ENCODE results near the gene NELFCD.

Gene NELFCD

GRCh38 chr20:58988565-58988882 is 7.5 kb downstream of the NELFCD start:
- peaks cover 78% of the 10 kb centered on the region for H3K36me3 ChIP-seq (ENCODE audit: insufficient read depth, low read depth, low read length)
- H3K27ac ChIP-seq (ENCODE audit: low read length), result no peak overlapping the region
- no peaks in the 10 kb centered on the region for H3K27me3 ChIP-seq (ENCODE audit: insufficient read depth, low read length)
- no peaks in the 10 kb centered on the region for H3K9me3 ChIP-seq (ENCODE audit: insufficient read depth, low read depth, low read length)
- H3K4me3 ChIP-seq (ENCODE audit: low read length), result no peak overlapping the region
- H3K9ac ChIP-seq (ENCODE audit: low read depth, low read length), result no peak overlapping the region
- H3K4me1 ChIP-seq (ENCODE audit: insufficient read depth, low read length), result peaks cover 8% of the 10 kb centered on the region

DNA sequence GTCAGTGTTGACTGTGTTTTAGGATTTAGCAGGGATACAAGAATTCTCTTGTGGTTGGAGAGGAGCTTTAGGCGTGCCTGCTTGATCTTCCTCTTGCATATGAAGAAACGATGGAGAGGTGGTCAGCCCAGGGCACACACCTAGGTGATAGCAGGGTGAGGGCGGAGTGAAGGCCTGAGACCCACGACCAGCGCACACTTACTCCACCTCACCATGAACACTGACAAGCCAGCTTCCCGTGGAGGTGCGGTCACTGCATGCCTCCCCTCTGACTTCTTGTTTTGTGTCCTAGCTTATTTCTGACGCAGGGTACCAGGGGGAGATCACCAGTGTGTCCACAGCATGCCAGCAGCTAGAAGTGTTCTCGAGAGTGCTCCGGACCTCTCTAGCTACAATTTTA is 8.1 kb downstream of the NELFCD start:
- H3K27ac ChIP-seq (ENCODE audit: low read length), result no peak overlapping the region
- no peaks in the 10 kb centered on the region for H3K9me3 ChIP-seq (ENCODE audit: insufficient read depth, low read depth, low read length)
- peaks cover 85% of the 10 kb centered on the region for H3K36me3 ChIP-seq (ENCODE audit: insufficient read depth, low read depth, low read length)
- no peaks in the 10 kb centered on the region for H3K27me3 ChIP-seq (ENCODE audit: insufficient read depth, low read length)
- no peak overlapping the region for H3K4me3 ChIP-seq (ENCODE audit: low read length)
- no peak overlapping the region for H3K9ac ChIP-seq (ENCODE audit: low read depth, low read length)
- peaks cover 4% of the 10 kb centered on the region for H3K4me1 ChIP-seq (ENCODE audit: insufficient read depth, low read length)

GRCh38 chr20:58990651-58991445 is 9.8 kb downstream of the NELFCD start:
- Histone ChIP-seq H3K9me3 (ENCODE audit: insufficient read depth, low read depth, low read length) (no peaks in the 10 kb centered on the region), H3K4me1 (ENCODE audit: insufficient read depth, low read length) (no peaks in the 10 kb centered on the region), H3K36me3 (ENCODE audit: insufficient read depth, low read depth, low read length) (peaks cover 100% of the 10 kb centered on the region), H3K27me3 (ENCODE audit: insufficient read depth, low read length) (no peaks in the 10 kb centered on the region), H3K9ac (ENCODE audit: low read depth, low read length) (no peak overlapping the region), H3K27ac (ENCODE audit: low read length) (no peak overlapping the region), H3K4me3 (ENCODE audit: low read length) (no peak overlapping the region)

GRCh38 chr20:58991715-58992114 is 10.7 kb downstream of the NELFCD start:
- no peak overlapping the region for H3K9ac ChIP-seq (ENCODE audit: low read depth, low read length)
- H3K27me3 ChIP-seq (ENCODE audit: insufficient read depth, low read length), result no peaks in the 10 kb centered on the region
- H3K4me1 ChIP-seq (ENCODE audit: insufficient read depth, low read length), result no peaks in the 10 kb centered on the region
- no peak overlapping the region for H3K27ac ChIP-seq (ENCODE audit: low read length)
- H3K9me3 ChIP-seq (ENCODE audit: insufficient read depth, low read depth, low read length), result no peaks in the 10 kb centered on the region
- H3K4me3 ChIP-seq (ENCODE audit: low read length), result no peak overlapping the region
- H3K36me3 ChIP-seq (ENCODE audit: insufficient read depth, low read depth, low read length), result peaks cover 100% of the 10 kb centered on the region

DNA sequence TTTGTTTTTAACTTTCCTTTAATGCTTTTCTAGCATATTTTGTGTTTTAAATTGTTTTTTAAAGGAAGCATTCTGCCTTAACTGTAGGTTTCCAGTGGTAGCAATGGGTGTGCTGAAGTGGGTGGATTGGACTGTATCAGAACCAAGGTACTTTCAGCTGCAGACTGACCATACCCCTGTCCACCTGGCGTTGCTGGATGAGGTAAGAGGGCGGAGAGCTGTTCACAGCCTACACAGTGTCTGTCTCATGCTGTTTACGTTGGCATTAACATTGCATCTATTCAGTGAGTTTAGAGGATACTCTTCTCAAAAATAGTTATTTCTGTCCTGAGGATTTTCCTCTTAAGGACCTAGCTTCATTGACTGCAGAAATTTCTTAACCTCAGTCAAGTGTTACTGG is 11.9 kb downstream of the NELFCD start:
- H3K4me3 ChIP-seq (ENCODE audit: low read length), result no peak overlapping the region
- no peak overlapping the region for H3K27ac ChIP-seq (ENCODE audit: low read length)
- no peaks in the 10 kb centered on the region for H3K9me3 ChIP-seq (ENCODE audit: insufficient read depth, low read depth, low read length)
- H3K36me3 ChIP-seq (ENCODE audit: insufficient read depth, low read depth, low read length), result peaks cover 94% of the 10 kb centered on the region
- H3K9ac ChIP-seq (ENCODE audit: low read depth, low read length), result no peak overlapping the region
- H3K4me1 ChIP-seq (ENCODE audit: insufficient read depth, low read length), result no peaks in the 10 kb centered on the region
- no peaks in the 10 kb centered on the region for H3K27me3 ChIP-seq (ENCODE audit: insufficient read depth, low read length)

DNA sequence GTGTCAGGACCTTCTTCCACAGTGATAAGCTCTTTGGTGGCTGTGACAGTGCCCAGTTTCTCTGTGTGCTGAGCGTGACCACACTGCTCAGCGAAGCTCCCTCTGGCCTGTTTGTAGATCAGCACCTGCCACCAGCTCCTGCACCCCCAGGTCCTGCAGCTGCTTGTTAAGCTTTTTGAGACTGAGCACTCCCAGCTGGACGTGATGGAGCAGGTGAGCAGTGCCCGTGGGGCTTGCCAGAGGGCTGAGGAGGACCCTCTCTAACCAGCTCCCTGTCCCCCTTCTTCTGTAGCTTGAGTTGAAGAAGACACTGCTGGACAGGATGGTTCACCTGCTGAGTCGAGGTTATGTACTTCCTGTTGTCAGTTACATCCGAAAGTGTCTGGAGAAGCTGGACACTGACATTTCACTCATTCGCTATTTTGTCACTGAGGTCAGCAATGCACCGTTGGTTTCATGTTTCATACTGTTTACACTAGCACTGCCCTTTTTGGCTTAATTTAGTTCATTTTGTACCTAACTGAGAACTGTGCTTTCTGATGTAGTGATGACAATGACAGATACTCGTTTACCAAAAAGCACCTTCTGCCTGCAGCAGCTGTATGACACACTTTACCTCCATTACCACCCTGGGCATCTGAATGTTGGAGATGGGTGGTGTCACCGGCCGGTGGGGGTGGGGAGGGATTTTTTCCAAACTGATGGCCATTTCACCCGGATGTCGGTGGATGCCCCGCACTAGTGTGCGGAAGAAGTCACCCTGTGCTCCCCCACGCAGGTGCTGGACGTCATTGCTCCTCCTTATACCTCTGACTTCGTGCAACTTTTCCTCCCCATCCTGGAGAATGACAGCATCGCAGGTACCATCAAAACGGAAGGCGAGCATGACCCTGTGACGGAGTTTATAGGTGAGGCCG is 12.5 kb downstream of the NELFCD start:
- no peaks in the 10 kb centered on the region for H3K27me3 ChIP-seq (ENCODE audit: insufficient read depth, low read length)
- H3K4me1 ChIP-seq (ENCODE audit: insufficient read depth, low read length), result no peaks in the 10 kb centered on the region
- no peak overlapping the region for H3K4me3 ChIP-seq (ENCODE audit: low read length)
- no peak overlapping the region for H3K27ac ChIP-seq (ENCODE audit: low read length)
- no peak overlapping the region for H3K9ac ChIP-seq (ENCODE audit: low read depth, low read length)
- peaks cover 90% of the 10 kb centered on the region for H3K36me3 ChIP-seq (ENCODE audit: insufficient read depth, low read depth, low read length)
- no peaks in the 10 kb centered on the region for H3K9me3 ChIP-seq (ENCODE audit: insufficient read depth, low read depth, low read length)

DNA sequence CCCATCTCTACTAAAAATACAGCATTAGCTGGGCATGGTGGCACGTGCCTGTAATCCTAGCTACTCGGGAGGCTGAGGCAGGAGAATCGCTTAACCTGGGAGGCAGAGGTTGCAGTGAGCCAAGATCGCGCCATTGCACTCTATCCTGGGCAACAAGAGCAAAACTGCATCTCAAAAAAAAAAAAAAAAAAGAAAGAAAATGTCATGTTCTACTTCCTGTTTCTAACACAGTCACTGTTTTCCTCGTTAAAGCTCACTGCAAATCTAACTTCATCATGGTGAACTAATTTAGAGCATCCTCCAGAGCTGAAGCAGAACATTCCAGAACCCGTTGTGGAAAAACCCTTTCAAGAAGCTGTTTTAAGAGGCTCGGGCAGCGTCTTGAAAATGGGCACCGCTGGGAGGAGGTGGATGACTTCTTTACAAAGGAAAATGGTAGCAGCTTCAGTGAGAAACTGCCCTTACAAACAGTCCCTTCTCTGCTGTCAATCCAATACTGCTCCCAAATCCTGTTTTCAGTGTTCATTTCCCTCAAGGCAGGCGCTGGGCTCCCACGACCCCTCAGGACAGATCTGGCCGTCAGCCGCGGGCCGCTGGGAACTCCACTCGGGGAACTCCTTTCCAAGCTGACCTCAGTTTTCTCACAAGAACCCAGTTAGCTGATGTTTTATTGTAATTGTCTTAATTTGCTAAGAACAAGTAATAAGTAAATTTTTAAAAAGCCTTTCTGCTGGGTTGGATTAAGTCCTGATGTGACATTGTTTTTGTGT is 13.5 kb downstream of the NELFCD start:
- Histone ChIP-seq H3K27me3 (ENCODE audit: insufficient read depth, low read length) (no peaks in the 10 kb centered on the region), H3K9ac (ENCODE audit: low read depth, low read length) (no peak overlapping the region), H3K9me3 (ENCODE audit: insufficient read depth, low read depth, low read length) (no peaks in the 10 kb centered on the region), H3K36me3 (ENCODE audit: insufficient read depth, low read depth, low read length) (peaks cover 80% of the 10 kb centered on the region), H3K4me3 (ENCODE audit: low read length) (no peak overlapping the region), H3K4me1 (ENCODE audit: insufficient read depth, low read length) (no peaks in the 10 kb centered on the region), H3K27ac (ENCODE audit: low read length) (no peak overlapping the region)

- H3K9ac ChIP-seq (ENCODE audit: low read depth, low read length), result no peak overlapping the region
- H3K36me3 ChIP-seq (ENCODE audit: insufficient read depth, low read depth, low read length), result peaks cover 69% of the 10 kb centered on the region
- no peaks in the 10 kb centered on the region for H3K9me3 ChIP-seq (ENCODE audit: insufficient read depth, low read depth, low read length)
- H3K4me3 ChIP-seq (ENCODE audit: low read length), result no peak overlapping the region
- H3K27ac ChIP-seq (ENCODE audit: low read length), result no peak overlapping the region
- H3K27me3 ChIP-seq (ENCODE audit: insufficient read depth, low read length), result no peaks in the 10 kb centered on the region
- H3K4me1 ChIP-seq (ENCODE audit: insufficient read depth, low read length), result no peaks in the 10 kb centered on the region
Observed at GRCh38 chr20:58995461-58996225, 14.6 kb downstream of the NELFCD start.

DNA sequence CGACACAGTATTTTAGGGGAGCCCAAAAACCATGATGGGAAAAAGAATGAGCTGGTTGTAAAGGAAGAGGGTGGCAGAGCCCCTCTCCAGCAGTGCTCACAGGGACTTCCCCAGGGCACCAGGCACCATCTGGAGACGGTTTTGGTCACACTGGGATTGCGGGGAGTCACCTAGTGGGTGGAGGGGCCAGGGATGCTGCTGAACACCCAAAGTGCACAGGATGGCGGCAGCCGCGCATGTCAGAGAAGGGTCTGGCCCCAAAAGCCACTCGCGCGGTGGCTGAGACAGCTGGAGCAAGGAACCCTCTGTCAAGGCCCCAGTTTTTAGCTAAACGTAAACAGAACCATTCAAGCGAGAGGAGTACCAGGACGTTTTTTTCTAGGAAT is 15.2 kb downstream of the NELFCD start:
- H3K27ac ChIP-seq (ENCODE audit: low read length), result no peak overlapping the region
- H3K4me3 ChIP-seq (ENCODE audit: low read length), result no peak overlapping the region
- no peaks in the 10 kb centered on the region for H3K27me3 ChIP-seq (ENCODE audit: insufficient read depth, low read length)
- H3K9ac ChIP-seq (ENCODE audit: low read depth, low read length), result no peak overlapping the region
- peaks cover 64% of the 10 kb centered on the region for H3K36me3 ChIP-seq (ENCODE audit: insufficient read depth, low read depth, low read length)
- H3K4me1 ChIP-seq (ENCODE audit: insufficient read depth, low read length), result no peaks in the 10 kb centered on the region
- no peaks in the 10 kb centered on the region for H3K9me3 ChIP-seq (ENCODE audit: insufficient read depth, low read depth, low read length)

GRCh38 chr20:58997141-58997770 is 16.2 kb downstream of the NELFCD start:
- no peaks in the 10 kb centered on the region for H3K27me3 ChIP-seq (ENCODE audit: insufficient read depth, low read length)
- H3K4me3 ChIP-seq (ENCODE audit: low read length), result no peak overlapping the region
- H3K36me3 ChIP-seq (ENCODE audit: insufficient read depth, low read depth, low read length), result peaks cover 53% of the 10 kb centered on the region
- H3K9ac ChIP-seq (ENCODE audit: low read depth, low read length), result no peak overlapping the region
- H3K27ac ChIP-seq (ENCODE audit: low read length), result no peak overlapping the region
- no peaks in the 10 kb centered on the region for H3K9me3 ChIP-seq (ENCODE audit: insufficient read depth, low read depth, low read length)
- H3K4me1 ChIP-seq (ENCODE audit: insufficient read depth, low read length), result no peaks in the 10 kb centered on the region

- no peaks in the 10 kb centered on the region for H3K27me3 ChIP-seq (ENCODE audit: insufficient read depth, low read length)
- H3K9me3 ChIP-seq (ENCODE audit: insufficient read depth, low read depth, low read length), result no peaks in the 10 kb centered on the region
- no peak overlapping the region for H3K4me3 ChIP-seq (ENCODE audit: low read length)
- no peak overlapping the region for H3K27ac ChIP-seq (ENCODE audit: low read length)
- H3K9ac ChIP-seq (ENCODE audit: low read depth, low read length), result no peak overlapping the region
- H3K36me3 ChIP-seq (ENCODE audit: insufficient read depth, low read depth, low read length), result peaks cover 39% of the 10 kb centered on the region
- H3K4me1 ChIP-seq (ENCODE audit: insufficient read depth, low read length), result no peaks in the 10 kb centered on the region
Observed at GRCh38 chr20:58998656-58999055, 17.6 kb downstream of the NELFCD start.

Measured in iPS-20b (cell line).